ENCODE measurements around the gene MXD1. TPM values are rescaled to one million over a fixed set of nuclear protein-coding genes. Genes with fewer than 3 reads are reported as not detected.

MXD1 gene, protein sequence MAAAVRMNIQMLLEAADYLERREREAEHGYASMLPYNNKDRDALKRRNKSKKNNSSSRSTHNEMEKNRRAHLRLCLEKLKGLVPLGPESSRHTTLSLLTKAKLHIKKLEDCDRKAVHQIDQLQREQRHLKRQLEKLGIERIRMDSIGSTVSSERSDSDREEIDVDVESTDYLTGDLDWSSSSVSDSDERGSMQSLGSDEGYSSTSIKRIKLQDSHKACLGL
- total RNA-seq (2021; ENCODE audit: unreplicated experiment): 6.5 TPM
- 3.0 TPM for polyA plus RNA-seq (2012; ENCODE audit: insufficient read length)
- percentile 68 among the genes with signal in this experiment for Bru-seq, nascent RNA
- percentile 67 among the genes with signal in this experiment for BruChase-seq, experiment 1, labeled RNA remaining after a 2-hour chase
- BruChase-seq, experiment 2, labeled RNA remaining after a 6-hour chase: percentile 48 among the genes with signal in this experiment
- long read RNA-seq, full-length matches to known transcripts: 3 of 9 reads
- long read RNA-seq, partial matches to known transcripts: 1 of 9 reads
- long read RNA-seq, other reads (novel, unspliced or antisense): 5 of 9 reads

- Histone ChIP-seq H3K4me3 (ENCODE audit: low read depth in 2 of 2, low read length in 2 of 2) (peak within 1 kb of the TSS; percentile 73 to 80), H3K9me3 (ENCODE audit: control insufficient read depth, insufficient read depth, low read depth, low read length) (no peaks in the 10 kb centered on the region), H3K27me3 (ENCODE audit: control insufficient read depth, insufficient read depth, low read length) (no peaks in the 10 kb centered on the region), H3K27ac (ENCODE audit: low read length) (peak within 1 kb of the TSS; percentile 89), H3K4me1 (ENCODE audit: control insufficient read depth, insufficient read depth, low read length) (peaks cover 20% of the 10 kb centered on the region), H3K36me3 (ENCODE audit: control insufficient read depth, insufficient read depth, low read length) (peaks cover 7% of the 10 kb centered on the region)
- DNase-seq (ENCODE audit: low read depth, low spot score) (no peak), ATAC-seq (0 out of 2 replicates have a peak, but pooled peaks have one; percentile 1)
- CTCF ChIA-PET: interaction anchor here (0.6 to 1.8 kb wide), 3 partner anchors 156 to 228 kb away, joined by 6 to 20 read pairs (median 7); no protein-coding TSS in a partner anchor
- in situ Hi-C loops (cut with HindIII; ENCODE audit: low pct_unique_long_range_greater_than_20kb, low sequenced_read_pairs) (no loop called here), intact Hi-C loops (cut with micrococcal nuclease; ENCODE audit: unreplicated experiment) (loop anchor here (5.0 kb wide), 2 partner anchors 157 to 227 kb away; no protein-coding TSS in a partner anchor)
- peak; percentile 92; the same call in 1 of the 2 replicates for TF ChIP-seq SIN3A (IDR thresholded peaks at IDR 0.05; ENCODE audit: borderline replicate concordance, insufficient read depth, low read depth, low read length)
- no peak for TF ChIP-seq TCF7L2 (IDR thresholded peaks at IDR 0.05; ENCODE audit: low read depth, low read length)
- no peak for TF ChIP-seq POLR2AphosphoS5 (IDR thresholded peaks at IDR 0.05; ENCODE audit: low read depth, low read length)
- POLR2A ChIA-PET: interaction anchor here (0.6 to 1.6 kb wide), 17 partner anchors 12 to 378 kb away, joined by 3 to 15 read pairs (median 5); partner anchors contain the start of genes C2orf42, PCYOX1, SNRNP27 and SNRPG
- no TSS peak for BruUV-seq (replicated peaks)
Observed at GRCh38 chr2:69914950-69915945, at the start of gene MXD1. TSS of gene MXD1 (plus strand) at chr2:69915109. CDS start at chr2:69915331, 222 bp downstream.

GRCh38 chr2:69888451-69888850 lies 26.5 kb upstream of the MXD1 start:
- POLR2A ChIA-PET: no interaction called here

More at GRCh38 chr2:69888451-69888850, 26.5 kb upstream of the MXD1 start:
- Histone ChIP-seq H3K4me1 (ENCODE audit: control insufficient read depth, insufficient read depth, low read length) (0 out of 2 replicates have a peak, but pooled peaks cover 3% of the 10 kb centered on the region), H3K27me3 (ENCODE audit: control insufficient read depth, insufficient read depth, low read length) (no peaks in the 10 kb centered on the region), H3K9me3 (ENCODE audit: control insufficient read depth, insufficient read depth, low read depth, low read length) (no peaks in the 10 kb centered on the region), H3K4me3 (ENCODE audit: low read depth in 2 of 2, low read length in 2 of 2) (no peak overlapping the region), H3K27ac (ENCODE audit: low read length) (no peak overlapping the region), H3K36me3 (ENCODE audit: control insufficient read depth, insufficient read depth, low read length) (no peaks in the 10 kb centered on the region)
- intact Hi-C loops (cut with micrococcal nuclease; ENCODE audit: unreplicated experiment) (no loop called here), in situ Hi-C loops (cut with HindIII; ENCODE audit: low pct_unique_long_range_greater_than_20kb, low sequenced_read_pairs) (no loop called here)
- no TSS peak for BruUV-seq (replicated peaks)
- CTCF ChIA-PET: no interaction called here
- DNase-seq (ENCODE audit: low read depth, low spot score) (no peak), ATAC-seq (no peak)
- TF ChIP-seq, protein P1, sequence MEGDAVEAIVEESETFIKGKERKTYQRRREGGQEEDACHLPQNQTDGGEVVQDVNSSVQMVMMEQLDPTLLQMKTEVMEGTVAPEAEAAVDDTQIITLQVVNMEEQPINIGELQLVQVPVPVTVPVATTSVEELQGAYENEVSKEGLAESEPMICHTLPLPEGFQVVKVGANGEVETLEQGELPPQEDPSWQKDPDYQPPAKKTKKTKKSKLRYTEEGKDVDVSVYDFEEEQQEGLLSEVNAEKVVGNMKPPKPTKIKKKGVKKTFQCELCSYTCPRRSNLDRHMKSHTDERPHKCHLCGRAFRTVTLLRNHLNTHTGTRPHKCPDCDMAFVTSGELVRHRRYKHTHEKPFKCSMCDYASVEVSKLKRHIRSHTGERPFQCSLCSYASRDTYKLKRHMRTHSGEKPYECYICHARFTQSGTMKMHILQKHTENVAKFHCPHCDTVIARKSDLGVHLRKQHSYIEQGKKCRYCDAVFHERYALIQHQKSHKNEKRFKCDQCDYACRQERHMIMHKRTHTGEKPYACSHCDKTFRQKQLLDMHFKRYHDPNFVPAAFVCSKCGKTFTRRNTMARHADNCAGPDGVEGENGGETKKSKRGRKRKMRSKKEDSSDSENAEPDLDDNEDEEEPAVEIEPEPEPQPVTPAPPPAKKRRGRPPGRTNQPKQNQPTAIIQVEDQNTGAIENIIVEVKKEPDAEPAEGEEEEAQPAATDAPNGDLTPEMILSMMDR (IDR thresholded peaks at IDR 0.05): no peak
- TF ChIP-seq POLR2AphosphoS5 (IDR thresholded peaks at IDR 0.05; ENCODE audit: low read depth, low read length): no peak
- no peak for TF ChIP-seq TCF7L2 (IDR thresholded peaks at IDR 0.05; ENCODE audit: low read depth, low read length)
- TF ChIP-seq, protein P2, sequence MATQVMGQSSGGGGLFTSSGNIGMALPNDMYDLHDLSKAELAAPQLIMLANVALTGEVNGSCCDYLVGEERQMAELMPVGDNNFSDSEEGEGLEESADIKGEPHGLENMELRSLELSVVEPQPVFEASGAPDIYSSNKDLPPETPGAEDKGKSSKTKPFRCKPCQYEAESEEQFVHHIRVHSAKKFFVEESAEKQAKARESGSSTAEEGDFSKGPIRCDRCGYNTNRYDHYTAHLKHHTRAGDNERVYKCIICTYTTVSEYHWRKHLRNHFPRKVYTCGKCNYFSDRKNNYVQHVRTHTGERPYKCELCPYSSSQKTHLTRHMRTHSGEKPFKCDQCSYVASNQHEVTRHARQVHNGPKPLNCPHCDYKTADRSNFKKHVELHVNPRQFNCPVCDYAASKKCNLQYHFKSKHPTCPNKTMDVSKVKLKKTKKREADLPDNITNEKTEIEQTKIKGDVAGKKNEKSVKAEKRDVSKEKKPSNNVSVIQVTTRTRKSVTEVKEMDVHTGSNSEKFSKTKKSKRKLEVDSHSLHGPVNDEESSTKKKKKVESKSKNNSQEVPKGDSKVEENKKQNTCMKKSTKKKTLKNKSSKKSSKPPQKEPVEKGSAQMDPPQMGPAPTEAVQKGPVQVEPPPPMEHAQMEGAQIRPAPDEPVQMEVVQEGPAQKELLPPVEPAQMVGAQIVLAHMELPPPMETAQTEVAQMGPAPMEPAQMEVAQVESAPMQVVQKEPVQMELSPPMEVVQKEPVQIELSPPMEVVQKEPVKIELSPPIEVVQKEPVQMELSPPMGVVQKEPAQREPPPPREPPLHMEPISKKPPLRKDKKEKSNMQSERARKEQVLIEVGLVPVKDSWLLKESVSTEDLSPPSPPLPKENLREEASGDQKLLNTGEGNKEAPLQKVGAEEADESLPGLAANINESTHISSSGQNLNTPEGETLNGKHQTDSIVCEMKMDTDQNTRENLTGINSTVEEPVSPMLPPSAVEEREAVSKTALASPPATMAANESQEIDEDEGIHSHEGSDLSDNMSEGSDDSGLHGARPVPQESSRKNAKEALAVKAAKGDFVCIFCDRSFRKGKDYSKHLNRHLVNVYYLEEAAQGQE (IDR thresholded peaks at IDR 0.05; ENCODE audit: insufficient read depth in 1 of 2, low read depth in 2 of 2, low read length in 1 of 2): no peak
- TF ChIP-seq SIN3A (IDR thresholded peaks at IDR 0.05; ENCODE audit: borderline replicate concordance, insufficient read depth, low read depth, low read length): no peak
